ENCODE results near the gene CXorf38. TPM values are rescaled to one million over a fixed set of nuclear protein-coding genes. Genes with fewer than 3 reads are reported as not detected.

The CXorf38 gene
- total and polyA plus RNA-seq, 2 experiments from 2014 or later, result 6.5 to 8.8 TPM

- TF ChIP-seq, protein P1, sequence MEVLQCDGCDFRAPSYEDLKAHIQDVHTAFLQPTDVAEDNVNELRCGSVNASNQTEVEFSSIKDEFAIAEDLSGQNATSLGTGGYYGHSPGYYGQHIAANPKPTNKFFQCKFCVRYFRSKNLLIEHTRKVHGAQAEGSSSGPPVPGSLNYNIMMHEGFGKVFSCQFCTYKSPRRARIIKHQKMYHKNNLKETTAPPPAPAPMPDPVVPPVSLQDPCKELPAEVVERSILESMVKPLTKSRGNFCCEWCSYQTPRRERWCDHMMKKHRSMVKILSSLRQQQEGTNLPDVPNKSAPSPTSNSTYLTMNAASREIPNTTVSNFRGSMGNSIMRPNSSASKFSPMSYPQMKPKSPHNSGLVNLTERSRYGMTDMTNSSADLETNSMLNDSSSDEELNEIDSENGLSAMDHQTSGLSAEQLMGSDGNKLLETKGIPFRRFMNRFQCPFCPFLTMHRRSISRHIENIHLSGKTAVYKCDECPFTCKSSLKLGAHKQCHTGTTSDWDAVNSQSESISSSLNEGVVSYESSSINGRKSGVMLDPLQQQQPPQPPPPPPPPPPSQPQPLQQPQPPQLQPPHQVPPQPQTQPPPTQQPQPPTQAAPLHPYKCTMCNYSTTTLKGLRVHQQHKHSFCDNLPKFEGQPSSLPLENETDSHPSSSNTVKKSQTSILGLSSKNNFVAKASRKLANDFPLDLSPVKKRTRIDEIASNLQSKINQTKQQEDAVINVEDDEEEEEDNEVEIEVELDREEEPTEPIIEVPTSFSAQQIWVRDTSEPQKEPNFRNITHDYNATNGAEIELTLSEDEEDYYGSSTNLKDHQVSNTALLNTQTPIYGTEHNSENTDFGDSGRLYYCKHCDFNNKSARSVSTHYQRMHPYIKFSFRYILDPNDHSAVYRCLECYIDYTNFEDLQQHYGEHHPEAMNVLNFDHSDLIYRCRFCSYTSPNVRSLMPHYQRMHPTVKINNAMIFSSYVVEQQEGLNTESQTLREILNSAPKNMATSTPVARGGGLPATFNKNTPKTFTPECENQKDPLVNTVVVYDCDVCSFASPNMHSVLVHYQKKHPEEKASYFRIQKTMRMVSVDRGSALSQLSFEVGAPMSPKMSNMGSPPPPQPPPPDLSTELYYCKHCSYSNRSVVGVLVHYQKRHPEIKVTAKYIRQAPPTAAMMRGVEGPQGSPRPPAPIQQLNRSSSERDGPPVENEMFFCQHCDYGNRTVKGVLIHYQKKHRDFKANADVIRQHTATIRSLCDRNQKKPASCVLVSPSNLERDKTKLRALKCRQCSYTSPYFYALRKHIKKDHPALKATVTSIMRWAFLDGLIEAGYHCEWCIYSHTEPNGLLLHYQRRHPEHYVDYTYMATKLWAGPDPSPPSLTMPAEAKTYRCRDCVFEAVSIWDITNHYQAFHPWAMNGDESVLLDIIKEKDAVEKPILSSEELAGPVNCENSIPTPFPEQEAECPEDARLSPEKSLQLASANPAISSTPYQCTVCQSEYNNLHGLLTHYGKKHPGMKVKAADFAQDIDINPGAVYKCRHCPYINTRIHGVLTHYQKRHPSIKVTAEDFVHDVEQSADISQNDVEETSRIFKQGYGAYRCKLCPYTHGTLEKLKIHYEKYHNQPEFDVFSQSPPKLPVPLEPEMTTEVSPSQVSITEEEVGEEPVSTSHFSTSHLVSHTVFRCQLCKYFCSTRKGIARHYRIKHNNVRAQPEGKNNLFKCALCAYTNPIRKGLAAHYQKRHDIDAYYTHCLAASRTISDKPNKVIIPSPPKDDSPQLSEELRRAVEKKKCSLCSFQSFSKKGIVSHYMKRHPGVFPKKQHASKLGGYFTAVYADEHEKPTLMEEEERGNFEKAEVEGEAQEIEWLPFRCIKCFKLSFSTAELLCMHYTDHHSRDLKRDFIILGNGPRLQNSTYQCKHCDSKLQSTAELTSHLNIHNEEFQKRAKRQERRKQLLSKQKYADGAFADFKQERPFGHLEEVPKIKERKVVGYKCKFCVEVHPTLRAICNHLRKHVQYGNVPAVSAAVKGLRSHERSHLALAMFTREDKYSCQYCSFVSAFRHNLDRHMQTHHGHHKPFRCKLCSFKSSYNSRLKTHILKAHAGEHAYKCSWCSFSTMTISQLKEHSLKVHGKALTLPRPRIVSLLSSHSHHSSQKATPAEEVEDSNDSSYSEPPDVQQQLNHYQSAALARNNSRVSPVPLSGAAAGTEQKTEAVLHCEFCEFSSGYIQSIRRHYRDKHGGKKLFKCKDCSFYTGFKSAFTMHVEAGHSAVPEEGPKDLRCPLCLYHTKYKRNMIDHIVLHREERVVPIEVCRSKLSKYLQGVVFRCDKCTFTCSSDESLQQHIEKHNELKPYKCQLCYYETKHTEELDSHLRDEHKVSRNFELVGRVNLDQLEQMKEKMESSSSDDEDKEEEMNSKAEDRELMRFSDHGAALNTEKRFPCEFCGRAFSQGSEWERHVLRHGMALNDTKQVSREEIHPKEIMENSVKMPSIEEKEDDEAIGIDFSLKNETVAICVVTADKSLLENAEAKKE (CRISPR knock-in tag; IDR thresholded peaks at IDR 0.05), result no peak
- TF ChIP-seq ZNF331 (CRISPR knock-in tag; IDR thresholded peaks at IDR 0.05; ENCODE audit: low read depth), result no peak
- no peak for TF ChIP-seq CREB1 (CRISPR knock-in tag; IDR thresholded peaks at IDR 0.05; ENCODE audit: low read depth)
- TF ChIP-seq NANOG (IDR thresholded peaks at IDR 0.05; ENCODE audit: borderline replicate concordance), result no peak
- TF ChIP-seq STAT1 (IDR thresholded peaks at IDR 0.05; ENCODE audit: unreplicated experiment), result no peak
Observed at GRCh38 chrX:40684092-40684491, 36.7 kb upstream of the CXorf38 start (continued).

DNA sequence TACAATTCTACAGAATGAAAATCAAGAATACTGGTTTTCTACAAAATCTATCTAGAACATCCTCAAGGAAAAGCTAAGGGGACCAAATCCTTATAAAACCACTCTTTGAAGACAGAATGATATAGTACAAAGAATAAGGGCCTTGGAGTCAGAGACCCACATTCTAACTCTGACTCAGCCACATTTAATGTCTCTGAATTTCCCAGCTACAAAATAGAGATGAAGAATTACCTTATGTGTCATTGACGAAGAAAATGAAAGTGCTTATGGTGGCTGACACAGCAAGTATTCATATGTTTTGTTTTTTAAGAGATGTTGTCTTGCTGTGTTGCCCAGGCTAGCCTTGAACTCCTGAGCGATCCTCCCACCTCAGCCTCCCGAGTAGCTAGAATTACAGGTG lies 35.9 kb upstream of the CXorf38 start:
- no peak overlapping the region for H3K27ac ChIP-seq (ENCODE audit: low read depth)
- no peaks in the 10 kb centered on the region for H3K27me3 ChIP-seq (ENCODE audit: insufficient read depth)
- no peak overlapping the region for H3K4me3 ChIP-seq
- H3K4me1 ChIP-seq (ENCODE audit: insufficient read depth), result no peaks in the 10 kb centered on the region
- no peaks in the 10 kb centered on the region for H3F3A ChIP-seq (replicated peaks; ENCODE audit: low read depth)
- ATAC-seq (no peak), DNase-seq (ENCODE audit: low spot score) (no peak)
- no peaks in the 10 kb centered on the region for H3K9me3 Mint-ChIP-seq
- no peak overlapping the region for H3K4me2 ChIP-seq
- H3K27me3 Mint-ChIP-seq (ENCODE audit: insufficient read depth, low read depth, poor library complexity), result no peaks in the 10 kb centered on the region
- H3K79me2 ChIP-seq (replicated peaks; ENCODE audit: insufficient read depth), result 0 out of 2 replicates have a peak, but pooled peaks cover 9% of the 10 kb centered on the region
- no peaks in the 10 kb centered on the region for H3K9me2 ChIP-seq (ENCODE audit: insufficient read depth)
- H4K20me1 ChIP-seq (replicated peaks; ENCODE audit: insufficient read depth), result 0 out of 2 replicates have a peak, but pooled peaks cover 5% of the 10 kb centered on the region
- peaks cover 10% of the 10 kb centered on the region; the same call in 1 of the 2 replicates for H3K36me3 ChIP-seq (ENCODE audit: insufficient read depth)
- peaks cover 72% of the 10 kb centered on the region for H3K36me3 Mint-ChIP-seq (ENCODE audit: low read depth)
- H3K4me3 Mint-ChIP-seq, result no peak overlapping the region
- peaks cover 3% of the 10 kb centered on the region; the same call in 2 of the 3 replicates for H3K4me1 Mint-ChIP-seq
- no peak overlapping the region for H3K27ac Mint-ChIP-seq
- no peak overlapping the region for H2AFZ ChIP-seq
- TF ChIP-seq JUNB (IDR thresholded peaks at IDR 0.05; ENCODE audit: unreplicated experiment) (no peak), EZH2 (IDR thresholded peaks at IDR 0.05; ENCODE audit: low read depth, unreplicated experiment) (no peak), NANOG (IDR thresholded peaks at IDR 0.05; ENCODE audit: borderline replicate concordance) (no peak), EZH2phosphoT487 (IDR thresholded peaks at IDR 0.05; ENCODE audit: unreplicated experiment) (no peak), CREB1 (CRISPR knock-in tag; IDR thresholded peaks at IDR 0.05; ENCODE audit: low read depth) (no peak), ETS1 (IDR thresholded peaks at IDR 0.05) (no peak)
- TF ChIP-seq, protein P1 (CRISPR knock-in tag; IDR thresholded peaks at IDR 0.05), result no peak

All from GM23338 (cell line).